ENCODE results near the gene MACROD2. TPM values are rescaled to one million over a fixed set of nuclear protein-coding genes. Genes with fewer than 3 reads are reported as not detected.

The MACROD2 gene
- total RNA-seq, 1 experiment from 2014 or later: 3.7 TPM

DNA sequence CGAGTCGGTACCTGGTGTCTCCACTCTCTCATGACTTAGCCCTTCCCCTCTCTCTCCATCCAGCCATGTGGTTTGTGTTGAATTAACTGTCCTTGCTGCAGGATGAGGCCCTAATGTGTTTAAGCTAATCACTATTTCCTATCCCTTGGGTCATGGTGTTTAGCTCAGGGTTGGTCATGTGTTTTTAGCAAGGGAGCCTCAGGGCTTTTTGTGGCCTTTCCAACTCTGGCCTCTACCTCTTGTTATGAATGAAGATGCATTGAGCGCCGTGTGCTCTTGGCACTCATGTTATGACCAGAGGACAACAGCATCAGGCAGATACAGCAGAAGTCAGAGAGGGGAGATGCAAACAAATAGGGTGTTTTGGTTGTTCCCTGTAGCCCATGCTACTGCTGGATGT, 1016.3 kb downstream of the MACROD2 start (continued):
- TF ChIP-seq, protein P1, sequence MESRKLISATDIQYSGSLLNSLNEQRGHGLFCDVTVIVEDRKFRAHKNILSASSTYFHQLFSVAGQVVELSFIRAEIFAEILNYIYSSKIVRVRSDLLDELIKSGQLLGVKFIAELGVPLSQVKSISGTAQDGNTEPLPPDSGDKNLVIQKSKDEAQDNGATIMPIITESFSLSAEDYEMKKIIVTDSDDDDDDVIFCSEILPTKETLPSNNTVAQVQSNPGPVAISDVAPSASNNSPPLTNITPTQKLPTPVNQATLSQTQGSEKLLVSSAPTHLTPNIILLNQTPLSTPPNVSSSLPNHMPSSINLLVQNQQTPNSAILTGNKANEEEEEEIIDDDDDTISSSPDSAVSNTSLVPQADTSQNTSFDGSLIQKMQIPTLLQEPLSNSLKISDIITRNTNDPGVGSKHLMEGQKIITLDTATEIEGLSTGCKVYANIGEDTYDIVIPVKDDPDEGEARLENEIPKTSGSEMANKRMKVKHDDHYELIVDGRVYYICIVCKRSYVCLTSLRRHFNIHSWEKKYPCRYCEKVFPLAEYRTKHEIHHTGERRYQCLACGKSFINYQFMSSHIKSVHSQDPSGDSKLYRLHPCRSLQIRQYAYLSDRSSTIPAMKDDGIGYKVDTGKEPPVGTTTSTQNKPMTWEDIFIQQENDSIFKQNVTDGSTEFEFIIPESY (IDR thresholded peaks at IDR 0.05; ENCODE audit: extremely low read depth, insufficient replicate concordance, low read length): no peak
- TF ChIP-seq MAX (IDR thresholded peaks at IDR 0.05): no peak

DNA sequence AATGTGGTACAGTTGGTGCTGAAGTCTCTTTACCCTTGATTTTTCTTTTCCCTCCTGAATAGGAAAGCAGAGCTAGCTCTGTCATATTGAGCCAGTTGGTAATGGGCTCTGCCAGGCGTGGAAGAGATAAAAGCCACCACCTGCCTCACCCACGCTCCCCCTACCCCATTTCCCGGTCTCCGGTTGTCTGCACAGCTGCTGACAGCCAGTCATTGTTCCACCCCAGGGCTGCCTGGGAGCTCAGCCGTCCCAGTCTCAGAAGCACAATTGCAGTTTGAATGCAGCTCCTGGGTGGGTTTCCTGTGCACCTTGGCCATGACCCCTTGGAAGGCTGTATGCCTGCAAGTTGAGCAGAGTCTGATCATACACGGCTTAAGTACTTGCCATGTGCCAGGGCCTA, 1017.2 kb downstream of the MACROD2 start:
- ChIA-PET POLR2A (no interaction called here), RAD21 (ENCODE audit: low non-redundant PET in 1 of 2, low total read pairs in 2 of 2, uncharacterized antibody in 2 of 2, unreplicated experiment in 2 of 2) (no interaction called here), CTCF (no interaction called here)
- H3K79me2 ChIP-seq (ENCODE audit: insufficient read depth, low read length): no peaks in the 10 kb centered on the region
- no TSS peak for BruUV-seq (replicated peaks)
- H3K4me1 ChIP-seq (ENCODE audit: control insufficient read depth in 1 of 2, insufficient read depth in 2 of 2, low read length in 2 of 2): no peaks in the 10 kb centered on the region
- H3K9ac ChIP-seq (ENCODE audit: low read length): no peak overlapping the region
- H4K20me1 ChIP-seq (ENCODE audit: insufficient read depth): no peaks in the 10 kb centered on the region
- no peak overlapping the region for H3K4me3 ChIP-seq (replicated peaks in 1 of 2; ENCODE audit: low read depth in 1 of 2, low read length in 2 of 2)
- no peaks in the 10 kb centered on the region for H3K36me3 ChIP-seq (ENCODE audit: control insufficient read depth in 1 of 2, insufficient read depth in 2 of 2, low read length in 2 of 2)
- H3K9me3 ChIP-seq (ENCODE audit: control insufficient read depth in 1 of 2, insufficient read depth in 1 of 2, low read depth in 1 of 2, low read length in 2 of 2): no peaks in the 10 kb centered on the region
- no peak overlapping the region for H2AFZ ChIP-seq (ENCODE audit: low read depth, low read length, poor library complexity, severe bottlenecking)
- intact Hi-C loops (cut with micrococcal nuclease): no loop called here
- H3K4me2 ChIP-seq (ENCODE audit: low read length): no peak overlapping the region
- DNase-seq (ENCODE audit: low read depth, low spot score): no peak
- ATAC-seq: no peak
- no peak overlapping the region for H3K27ac ChIP-seq (ENCODE audit: low read depth, low read length)
- no peaks in the 10 kb centered on the region for H3K27me3 ChIP-seq (ENCODE audit: insufficient read depth, low read length)
- no peaks in the 10 kb centered on the region for H3K9me2 ChIP-seq (ENCODE audit: insufficient read depth)
- TF ChIP-seq MAX (IDR thresholded peaks at IDR 0.05): no peak
- no peak for TF ChIP-seq REST (IDR thresholded peaks at IDR 0.05; ENCODE audit: low read depth)
- no peak for TF ChIP-seq POLR2A (IDR thresholded peaks at IDR 0.05; ENCODE audit: borderline replicate concordance, extremely low read depth, insufficient read depth, insufficient read length)
- TF ChIP-seq, protein P1 (IDR thresholded peaks at IDR 0.05; ENCODE audit: extremely low read depth, insufficient replicate concordance, low read length): no peak
- TF ChIP-seq EZH2 (IDR thresholded peaks at IDR 0.05): no peak
- no peak for TF ChIP-seq FOSL1 (IDR thresholded peaks at IDR 0.05; ENCODE audit: low read depth)
- TF ChIP-seq ZFX (IDR thresholded peaks at IDR 0.05): no peak
- TF ChIP-seq JUND (IDR thresholded peaks at IDR 0.05): no peak
- no peak for TF ChIP-seq RAD21 (IDR thresholded peaks at IDR 0.05; ENCODE audit: low read depth)
- TF ChIP-seq SP1 (IDR thresholded peaks at IDR 0.05; ENCODE audit: low read depth): no peak
- TF ChIP-seq TCF7L2 (IDR thresholded peaks at IDR 0.05; ENCODE audit: borderline replicate concordance, extremely low read depth, insufficient read depth, insufficient read length): no peak
- TF ChIP-seq EZH2phosphoT487 (IDR thresholded peaks at IDR 0.05; ENCODE audit: borderline replicate concordance): no peak
- TF ChIP-seq ZNF274 (IDR thresholded peaks at IDR 0.05; ENCODE audit: low read depth, low read length): no peak
- no peak for TF ChIP-seq POLR2AphosphoS5 (IDR thresholded peaks at IDR 0.05; ENCODE audit: low read depth, low read length)
- TF ChIP-seq, protein P2, sequence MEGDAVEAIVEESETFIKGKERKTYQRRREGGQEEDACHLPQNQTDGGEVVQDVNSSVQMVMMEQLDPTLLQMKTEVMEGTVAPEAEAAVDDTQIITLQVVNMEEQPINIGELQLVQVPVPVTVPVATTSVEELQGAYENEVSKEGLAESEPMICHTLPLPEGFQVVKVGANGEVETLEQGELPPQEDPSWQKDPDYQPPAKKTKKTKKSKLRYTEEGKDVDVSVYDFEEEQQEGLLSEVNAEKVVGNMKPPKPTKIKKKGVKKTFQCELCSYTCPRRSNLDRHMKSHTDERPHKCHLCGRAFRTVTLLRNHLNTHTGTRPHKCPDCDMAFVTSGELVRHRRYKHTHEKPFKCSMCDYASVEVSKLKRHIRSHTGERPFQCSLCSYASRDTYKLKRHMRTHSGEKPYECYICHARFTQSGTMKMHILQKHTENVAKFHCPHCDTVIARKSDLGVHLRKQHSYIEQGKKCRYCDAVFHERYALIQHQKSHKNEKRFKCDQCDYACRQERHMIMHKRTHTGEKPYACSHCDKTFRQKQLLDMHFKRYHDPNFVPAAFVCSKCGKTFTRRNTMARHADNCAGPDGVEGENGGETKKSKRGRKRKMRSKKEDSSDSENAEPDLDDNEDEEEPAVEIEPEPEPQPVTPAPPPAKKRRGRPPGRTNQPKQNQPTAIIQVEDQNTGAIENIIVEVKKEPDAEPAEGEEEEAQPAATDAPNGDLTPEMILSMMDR (IDR thresholded peaks at IDR 0.05 in 2 of 3, conservative IDR thresholded peaks at IDR 0.05 in 1 of 3; ENCODE audit: borderline replicate concordance in 1 of 3, insufficient read depth in 1 of 3, low read depth in 2 of 3, low read length in 2 of 3): no peak

Measured in HCT116 (cell line).